22Rv1 (cell line): ENCODE results near the gene NBDY.

Source experiments
- H3K27ac ChIP-seq: fragments of 450-650 bp; 2 replicates; pipeline ENCODE4 v1.5.1; 2017
- ZFX ChIP-seq: fragments of 450-650 bp; IDR thresholded peaks from 2 replicates; pipeline ENCODE4 v1.6.1; 2017; ENCODE audit warnings: antibody characterized with exemption, borderline replicate concordance
- TF ChIP-seq, protein P1 (sequence below): fragments of 450-650 bp; IDR thresholded peaks from 2 replicates; pipeline ENCODE4 v1.5.1; 2017; ENCODE audit warnings: mild to moderate bottlenecking

NBDY gene

GRCh38 chrX:56736219-56736618 lies 7.2 kb downstream of the NBDY start:
- no peak for TF ChIP-seq ZFX
- TF ChIP-seq, protein P1, sequence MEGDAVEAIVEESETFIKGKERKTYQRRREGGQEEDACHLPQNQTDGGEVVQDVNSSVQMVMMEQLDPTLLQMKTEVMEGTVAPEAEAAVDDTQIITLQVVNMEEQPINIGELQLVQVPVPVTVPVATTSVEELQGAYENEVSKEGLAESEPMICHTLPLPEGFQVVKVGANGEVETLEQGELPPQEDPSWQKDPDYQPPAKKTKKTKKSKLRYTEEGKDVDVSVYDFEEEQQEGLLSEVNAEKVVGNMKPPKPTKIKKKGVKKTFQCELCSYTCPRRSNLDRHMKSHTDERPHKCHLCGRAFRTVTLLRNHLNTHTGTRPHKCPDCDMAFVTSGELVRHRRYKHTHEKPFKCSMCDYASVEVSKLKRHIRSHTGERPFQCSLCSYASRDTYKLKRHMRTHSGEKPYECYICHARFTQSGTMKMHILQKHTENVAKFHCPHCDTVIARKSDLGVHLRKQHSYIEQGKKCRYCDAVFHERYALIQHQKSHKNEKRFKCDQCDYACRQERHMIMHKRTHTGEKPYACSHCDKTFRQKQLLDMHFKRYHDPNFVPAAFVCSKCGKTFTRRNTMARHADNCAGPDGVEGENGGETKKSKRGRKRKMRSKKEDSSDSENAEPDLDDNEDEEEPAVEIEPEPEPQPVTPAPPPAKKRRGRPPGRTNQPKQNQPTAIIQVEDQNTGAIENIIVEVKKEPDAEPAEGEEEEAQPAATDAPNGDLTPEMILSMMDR = no peak
- no peak overlapping the region for H3K27ac ChIP-seq

DNA sequence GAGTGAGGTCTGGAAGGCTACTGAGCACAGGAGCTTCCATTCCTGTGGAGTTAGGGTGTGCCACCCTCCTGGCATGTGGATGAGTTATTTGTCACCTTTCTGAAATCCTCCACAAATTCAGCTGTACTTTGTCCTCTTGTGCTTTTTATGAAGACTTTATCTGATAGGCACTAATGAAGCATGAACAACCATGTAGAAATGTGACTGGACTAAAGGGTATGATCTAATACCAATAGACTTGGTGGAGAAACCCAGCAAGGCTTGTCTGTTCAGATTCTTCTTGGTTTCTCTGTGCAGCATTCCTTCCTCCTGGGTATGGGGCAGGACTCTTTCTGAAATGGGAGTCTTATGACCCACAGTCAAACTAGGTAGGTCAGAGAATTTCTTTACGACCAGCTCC lies 9.6 kb downstream of the NBDY start:
- no peak for TF ChIP-seq ZFX
- TF ChIP-seq, protein P1 = no peak
- no peak overlapping the region for H3K27ac ChIP-seq

GRCh38 chrX:56744996-56745395 lies 16.0 kb downstream of the NBDY start:
- no peak overlapping the region for H3K27ac ChIP-seq
- TF ChIP-seq, protein P1 = no peak
- TF ChIP-seq ZFX = no peak

DNA sequence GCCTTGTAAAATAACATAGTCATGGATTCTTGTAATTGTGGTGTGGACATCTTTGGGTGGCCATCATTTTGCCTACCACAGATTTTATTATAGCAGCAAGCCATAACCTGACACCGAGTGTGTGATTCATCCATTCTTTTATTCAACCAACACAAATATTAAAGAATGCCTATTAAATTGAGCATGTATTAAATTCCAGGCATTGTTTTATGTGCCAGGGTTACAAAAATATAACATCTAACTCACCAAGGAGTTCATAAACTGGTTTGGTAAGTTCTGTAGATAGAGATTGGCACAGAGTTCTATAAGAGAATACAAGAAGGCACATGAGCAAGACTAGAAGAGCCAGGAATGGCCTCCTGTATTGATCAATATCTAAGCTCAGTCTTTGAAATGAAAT lies 18.0 kb downstream of the NBDY start:
- no peak for TF ChIP-seq ZFX
- TF ChIP-seq, protein P1 = no peak

DNA sequence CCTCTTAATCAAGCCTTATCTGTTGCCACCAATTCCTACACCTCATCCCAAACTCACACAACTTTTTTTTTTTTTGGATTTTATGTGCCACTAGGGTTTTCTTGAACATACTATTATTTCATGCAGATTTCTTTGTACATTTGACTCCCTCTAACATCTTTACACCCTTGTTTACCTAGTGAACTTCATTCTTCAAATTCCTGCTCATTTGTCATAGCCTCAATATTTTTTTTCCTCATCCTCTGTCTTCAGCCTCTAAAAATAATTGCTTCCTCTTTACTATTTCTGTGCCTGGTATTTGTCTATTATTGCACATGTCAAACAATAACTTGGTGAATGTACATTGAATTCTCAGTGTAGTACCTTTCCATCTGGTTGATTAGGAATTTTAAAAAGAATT lies 22.0 kb downstream of the NBDY start:
- no peak overlapping the region for H3K27ac ChIP-seq

More for the DNA sequence above, 18.0 kb downstream of the NBDY start:
- no peak overlapping the region for H3K27ac ChIP-seq

GRCh38 chrX:56757327-56757726 lies 28.3 kb downstream of the NBDY start:
- TF ChIP-seq, protein P1 = no peak
- no peak for TF ChIP-seq ZFX
- no peak overlapping the region for H3K27ac ChIP-seq

More for the DNA sequence above, 22.0 kb downstream of the NBDY start:
- no peak for TF ChIP-seq ZFX
- TF ChIP-seq, protein P1 = no peak

DNA sequence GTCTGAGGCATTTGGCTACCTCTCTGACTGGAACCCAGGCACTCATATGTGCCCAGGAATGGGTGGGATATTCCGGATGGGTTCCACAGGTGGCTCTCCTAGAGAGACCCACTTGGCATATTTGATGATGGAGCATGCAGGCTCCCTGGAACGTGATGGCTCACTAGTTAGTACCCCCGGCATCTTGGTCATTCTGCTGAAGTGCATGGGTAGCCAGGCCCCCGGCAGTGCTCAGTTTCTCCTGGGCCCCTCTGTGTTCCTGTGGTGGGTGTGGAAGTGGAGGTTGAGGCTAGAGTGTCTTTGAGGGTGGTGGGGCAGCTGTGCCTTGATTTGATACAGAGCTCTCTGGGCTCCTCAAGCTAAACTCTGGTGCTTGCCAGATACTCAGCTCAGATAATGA lies 29.4 kb downstream of the NBDY start:
- no peak for TF ChIP-seq ZFX
- TF ChIP-seq, protein P1 = no peak
- H3K27ac ChIP-seq = no peak overlapping the region
